ENCODE results near the gene CYP27C1. TPM values are rescaled to one million over a fixed set of nuclear protein-coding genes. Genes with fewer than 3 reads are reported as not detected.

CYP27C1 gene
- polyA plus RNA-seq, 1 donor (not counting 4 experiments of a cell fraction or from before 2014, with no cell fraction given), result 6.1 TPM

DNA sequence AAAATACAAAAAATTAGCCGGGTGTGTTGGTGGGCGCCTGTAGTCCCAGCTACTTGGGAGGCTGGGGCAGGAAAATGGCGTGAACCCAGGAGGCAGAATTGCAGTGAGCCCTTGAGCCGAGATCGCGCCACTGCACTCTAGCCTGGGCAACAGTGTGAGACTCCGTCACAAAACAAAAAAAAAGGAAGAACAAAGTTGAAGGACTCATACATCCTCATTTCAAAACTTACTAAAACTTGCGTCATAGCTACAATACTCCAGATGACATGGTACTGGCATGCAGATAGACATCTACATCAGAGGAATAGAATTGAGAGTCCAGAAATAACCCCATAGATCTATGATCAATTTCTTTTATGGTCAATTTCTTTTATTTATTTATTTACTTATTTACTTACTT lies 13.6 kb upstream of the CYP27C1 start:
- H3K9me3 ChIP-seq (ENCODE audit: control insufficient read depth, low read depth, low read length), result no peaks in the 10 kb centered on the region
- H4K20me1 ChIP-seq (ENCODE audit: control insufficient read depth, extremely low read depth, insufficient read depth, low read length), result no peaks in the 10 kb centered on the region
- FAIRE-seq, result no peak
- H3K27me3 ChIP-seq (ENCODE audit: control insufficient read depth, extremely low read depth, insufficient read depth, low read length), result no peaks in the 10 kb centered on the region
- H3K27ac ChIP-seq (ENCODE audit: control insufficient read depth, insufficient read depth, low read length), result no peak overlapping the region
- H3K4me3 ChIP-seq (ENCODE audit: control insufficient read depth in 2 of 3, extremely low read depth in 1 of 3, insufficient read depth in 2 of 3, low read depth in 1 of 3, low read length in 3 of 3), result no peak overlapping the region
- no peaks in the 10 kb centered on the region for H3K36me3 ChIP-seq (ENCODE audit: control insufficient read depth in 2 of 2, extremely low read depth in 1 of 2, insufficient read depth in 2 of 2, low read length in 2 of 2)
- dilution Hi-C loops (cut with MboI; ENCODE audit: extremely low pct_ligation_motif_present, low sequenced_read_pairs), result no loop called here
- H3K4me1 ChIP-seq (ENCODE audit: control insufficient read depth, extremely low read depth, insufficient read depth, low read length), result no peaks in the 10 kb centered on the region
- TF ChIP-seq EZH2 (IDR thresholded peaks at IDR 0.05; ENCODE audit: low read length), result no peak
- no peaks in the 10 kb centered on the region for H3K9me1 ChIP-seq (ENCODE audit: control insufficient read depth, extremely low read depth, insufficient read depth, low read length)
- H3K9ac ChIP-seq (ENCODE audit: control insufficient read depth, extremely low read depth, insufficient read depth, low read length), result no peak overlapping the region
- no peak for DNase-seq (ENCODE audit: low read depth, low spot score)
- no peak overlapping the region for H2AFZ ChIP-seq (ENCODE audit: control insufficient read depth, low read length)
- no peaks in the 10 kb centered on the region for H3K79me2 ChIP-seq (ENCODE audit: control insufficient read depth, insufficient read depth, low read length)
- H3K4me2 ChIP-seq (ENCODE audit: control insufficient read depth, extremely low read depth, insufficient read depth, low read depth, low read length), result no peak overlapping the region

DNA sequence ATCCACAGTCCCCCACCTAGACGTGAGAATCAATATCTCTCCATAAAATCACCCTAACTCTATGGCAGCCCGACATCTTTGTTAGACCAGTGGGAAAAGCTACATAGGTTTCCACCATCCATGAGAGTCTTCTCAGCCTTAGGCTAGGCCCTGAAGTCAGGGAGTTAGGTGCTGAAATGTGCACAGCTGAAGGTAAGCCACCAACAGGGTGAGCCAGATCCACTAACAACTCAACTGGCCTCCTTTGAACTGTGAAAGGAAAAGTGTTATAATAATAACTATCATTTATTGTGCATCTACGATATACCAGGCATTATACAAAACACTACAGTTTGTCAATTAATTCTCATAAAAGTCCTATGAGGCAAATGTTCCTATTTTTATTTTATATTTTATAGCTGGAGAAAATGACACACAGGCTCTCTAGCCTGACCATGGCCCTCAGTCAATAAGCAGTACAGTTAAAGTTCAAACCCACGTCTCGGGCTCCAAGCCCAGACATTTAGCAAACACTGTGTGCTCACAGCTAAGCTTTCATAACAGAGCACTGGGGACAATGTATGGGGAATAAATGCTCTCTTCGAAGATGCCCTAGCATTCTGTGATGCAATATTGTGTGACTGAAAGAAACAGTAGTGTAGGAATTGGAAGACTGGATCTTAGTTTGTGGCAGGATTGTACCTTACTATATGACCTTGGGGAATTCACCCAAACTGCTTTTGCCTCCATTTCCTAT lies 11.2 kb upstream of the CYP27C1 start:
- H3K79me2 ChIP-seq (ENCODE audit: control insufficient read depth, insufficient read depth, low read length), result no peaks in the 10 kb centered on the region
- dilution Hi-C loops (cut with MboI; ENCODE audit: extremely low pct_ligation_motif_present, low sequenced_read_pairs), result no loop called here
- H4K20me1 ChIP-seq (ENCODE audit: control insufficient read depth, extremely low read depth, insufficient read depth, low read length), result no peaks in the 10 kb centered on the region
- H3K36me3 ChIP-seq (ENCODE audit: control insufficient read depth in 2 of 2, extremely low read depth in 1 of 2, insufficient read depth in 2 of 2, low read length in 2 of 2), result no peaks in the 10 kb centered on the region
- no peak for TF ChIP-seq EZH2 (IDR thresholded peaks at IDR 0.05; ENCODE audit: low read length)
- TF ChIP-seq, protein P1, sequence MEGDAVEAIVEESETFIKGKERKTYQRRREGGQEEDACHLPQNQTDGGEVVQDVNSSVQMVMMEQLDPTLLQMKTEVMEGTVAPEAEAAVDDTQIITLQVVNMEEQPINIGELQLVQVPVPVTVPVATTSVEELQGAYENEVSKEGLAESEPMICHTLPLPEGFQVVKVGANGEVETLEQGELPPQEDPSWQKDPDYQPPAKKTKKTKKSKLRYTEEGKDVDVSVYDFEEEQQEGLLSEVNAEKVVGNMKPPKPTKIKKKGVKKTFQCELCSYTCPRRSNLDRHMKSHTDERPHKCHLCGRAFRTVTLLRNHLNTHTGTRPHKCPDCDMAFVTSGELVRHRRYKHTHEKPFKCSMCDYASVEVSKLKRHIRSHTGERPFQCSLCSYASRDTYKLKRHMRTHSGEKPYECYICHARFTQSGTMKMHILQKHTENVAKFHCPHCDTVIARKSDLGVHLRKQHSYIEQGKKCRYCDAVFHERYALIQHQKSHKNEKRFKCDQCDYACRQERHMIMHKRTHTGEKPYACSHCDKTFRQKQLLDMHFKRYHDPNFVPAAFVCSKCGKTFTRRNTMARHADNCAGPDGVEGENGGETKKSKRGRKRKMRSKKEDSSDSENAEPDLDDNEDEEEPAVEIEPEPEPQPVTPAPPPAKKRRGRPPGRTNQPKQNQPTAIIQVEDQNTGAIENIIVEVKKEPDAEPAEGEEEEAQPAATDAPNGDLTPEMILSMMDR (optimal IDR thresholded peaks at IDR 0.05 in 1 of 3, IDR thresholded peaks at IDR 0.05 in 1 of 3, conservative IDR thresholded peaks at IDR 0.05 in 1 of 3; ENCODE audit: extremely low read depth in 1 of 3, insufficient read depth in 2 of 3, low read length in 3 of 3), result no peak
- no peaks in the 10 kb centered on the region for H3K27me3 ChIP-seq (ENCODE audit: control insufficient read depth, extremely low read depth, insufficient read depth, low read length)
- no peaks in the 10 kb centered on the region for H3K9me1 ChIP-seq (ENCODE audit: control insufficient read depth, extremely low read depth, insufficient read depth, low read length)
- H3K9ac ChIP-seq (ENCODE audit: control insufficient read depth, extremely low read depth, insufficient read depth, low read length), result no peak overlapping the region
- no peak overlapping the region for H3K27ac ChIP-seq (ENCODE audit: control insufficient read depth, insufficient read depth, low read length)
- H3K9me3 ChIP-seq (ENCODE audit: control insufficient read depth, low read depth, low read length), result no peaks in the 10 kb centered on the region
- H3K4me2 ChIP-seq (ENCODE audit: control insufficient read depth, extremely low read depth, insufficient read depth, low read depth, low read length), result no peak overlapping the region
- no peak for DNase-seq (ENCODE audit: low read depth, low spot score)
- H2AFZ ChIP-seq (ENCODE audit: control insufficient read depth, low read length), result no peak overlapping the region
- FAIRE-seq, result no peak
- H3K4me3 ChIP-seq (ENCODE audit: control insufficient read depth in 2 of 3, extremely low read depth in 1 of 3, insufficient read depth in 2 of 3, low read depth in 1 of 3, low read length in 3 of 3), result no peak overlapping the region
- peaks cover 8% of the 10 kb centered on the region for H3K4me1 ChIP-seq (ENCODE audit: control insufficient read depth, extremely low read depth, insufficient read depth, low read length)

DNA sequence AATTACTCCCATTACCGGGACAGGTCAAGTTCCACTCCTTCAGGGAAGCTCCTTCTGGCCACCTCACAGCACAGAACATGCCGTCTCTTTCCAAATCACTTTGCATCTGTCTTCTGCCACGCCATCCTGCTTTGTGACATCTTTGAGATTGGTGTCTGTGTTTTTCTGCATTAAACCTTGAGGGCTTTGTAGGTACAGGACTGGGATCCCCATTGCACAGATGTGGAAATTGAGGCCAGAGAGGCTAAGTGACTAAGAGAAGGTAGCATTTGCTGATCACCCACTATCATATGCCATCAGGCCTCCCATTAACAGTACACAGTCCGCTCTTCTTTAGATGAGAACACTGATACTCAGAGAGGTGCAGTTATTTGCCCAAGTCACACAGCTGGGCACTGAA lies 9.5 kb upstream of the CYP27C1 start:
- H3K9me1 ChIP-seq (ENCODE audit: control insufficient read depth, extremely low read depth, insufficient read depth, low read length), result no peaks in the 10 kb centered on the region
- dilution Hi-C loops (cut with MboI; ENCODE audit: extremely low pct_ligation_motif_present, low sequenced_read_pairs), result no loop called here
- no peaks in the 10 kb centered on the region for H3K27me3 ChIP-seq (ENCODE audit: control insufficient read depth, extremely low read depth, insufficient read depth, low read length)
- H2AFZ ChIP-seq (ENCODE audit: control insufficient read depth, low read length), result no peak overlapping the region
- DNase-seq (ENCODE audit: low read depth, low spot score) (no peak), FAIRE-seq (no peak)
- H3K79me2 ChIP-seq (ENCODE audit: control insufficient read depth, insufficient read depth, low read length), result no peaks in the 10 kb centered on the region
- peaks cover 15% of the 10 kb centered on the region for H3K4me1 ChIP-seq (ENCODE audit: control insufficient read depth, extremely low read depth, insufficient read depth, low read length)
- no peak overlapping the region for H3K9ac ChIP-seq (ENCODE audit: control insufficient read depth, extremely low read depth, insufficient read depth, low read length)
- no peak for TF ChIP-seq EZH2 (IDR thresholded peaks at IDR 0.05; ENCODE audit: low read length)
- TF ChIP-seq, protein P1 (optimal IDR thresholded peaks at IDR 0.05 in 1 of 3, IDR thresholded peaks at IDR 0.05 in 1 of 3, conservative IDR thresholded peaks at IDR 0.05 in 1 of 3; ENCODE audit: extremely low read depth in 1 of 3, insufficient read depth in 2 of 3, low read length in 3 of 3), result no peak
- no peak overlapping the region for H3K4me2 ChIP-seq (ENCODE audit: control insufficient read depth, extremely low read depth, insufficient read depth, low read depth, low read length)
- H3K27ac ChIP-seq (ENCODE audit: control insufficient read depth, insufficient read depth, low read length), result no peak overlapping the region
- no peaks in the 10 kb centered on the region for H3K9me3 ChIP-seq (ENCODE audit: control insufficient read depth, low read depth, low read length)
- no peak overlapping the region for H3K4me3 ChIP-seq (ENCODE audit: control insufficient read depth in 2 of 3, extremely low read depth in 1 of 3, insufficient read depth in 2 of 3, low read depth in 1 of 3, low read length in 3 of 3)
- H4K20me1 ChIP-seq (ENCODE audit: control insufficient read depth, extremely low read depth, insufficient read depth, low read length), result no peaks in the 10 kb centered on the region
- no peaks in the 10 kb centered on the region for H3K36me3 ChIP-seq (ENCODE audit: control insufficient read depth in 2 of 2, extremely low read depth in 1 of 2, insufficient read depth in 2 of 2, low read length in 2 of 2)
